Adrenal gland (tissue), 12 donors: ENCODE data around the gene KIFC3. TPM values are rescaled to one million over a fixed set of nuclear protein-coding genes. Genes with fewer than 3 reads are reported as not detected.

Experiments used
- DNase-seq, 7 donors: peaks; one replicate each; pipeline ENCODE4 v3.0.0-alpha.2; 2019 to 2020
- H3K27ac ChIP-seq, 5 donors: fragments of 200-600 bp; sonication (generic) in 4 of 5; 1 replicate in 3 of 5; 2 replicates in 2 of 5; pipeline versions ENCODE4 v1.5.1 to v1.8.0; 2016 to 2020; ENCODE audit warnings: mild to moderate bottlenecking in 1 of 5
- H3K27me3 ChIP-seq: fragments of 200-600 bp; 2 replicates; pipeline ENCODE4 v1.8.0; 2021
- H3K36me3 ChIP-seq, 2 donors: fragments of 200-600 bp; replicated peaks in 1 of 2; 1 replicate in 1 of 2; 2 replicates in 1 of 2; pipeline versions ENCODE4 v1.5.1 to v1.8.0; 2018 to 2022
- H3K4me1 ChIP-seq, 2 donors: fragments of 200-600 bp; replicated peaks in 1 of 2; 1 replicate in 1 of 2; 2 replicates in 1 of 2; pipeline versions ENCODE4 v1.5.1 to v1.8.0; 2018 to 2021
- H3K4me3 ChIP-seq, 4 donors: fragments of 200-600 bp; sonication (generic) in 3 of 4; one replicate each; pipeline ENCODE4 v1.5.1; 2016 to 2018
- H3K9me3 ChIP-seq, 3 donors: fragments of 200-600 bp; sonication (generic) in 1 of 3; replicated peaks in 1 of 3; 1 replicate in 2 of 3; 2 replicates in 1 of 3; pipeline versions ENCODE4 v1.5.1 to v1.8.0; 2016 to 2021
- CTCF ChIP-seq, 6 experiments: fragments of 450-650 bp in 4 of 6; fragments of 200-600 bp in 2 of 6; sonication (generic) in 1 of 6; IDR thresholded peaks; 1 replicate in 5 of 6; 2 replicates in 1 of 6; pipeline versions ENCODE4 v1.5.1 to v1.8.0; 2016 to 2021; ENCODE audit warnings: antibody characterized with exemption in 6 of 6, mild to moderate bottlenecking in 2 of 6, moderate library complexity in 1 of 6
- POLR2A ChIP-seq, 2 donors: fragments of 450-650 bp; IDR thresholded peaks; one replicate each; pipeline ENCODE4 v1.6.1; 2017; ENCODE audit warnings: antibody characterized with exemption in 2 of 2, mild to moderate bottlenecking in 2 of 2, moderate library complexity in 1 of 2
- WGBS, 4 donors: extraction: QIAGEN DNeasy Blood & Tissue Kit in 2 of 4; methylation state at CpG; one replicate each; pipeline versions ENCODE4 v1.1.5 to v1.1.7; 2013 to 2017; 5-methylcytosine and 5-hydroxymethylcytosine counted together
- intact Hi-C, 2 donors: fragments of 100-400 bp; cut with DNase I; formaldehyde crosslinking; loops; one replicate each; pipeline versions ENCODE4 v1.14.1 to v1.15.0; 2022 to 2023
- polyA plus RNA-seq, 3 donors: library from polyadenylated mRNA; stranded (reverse); fragments of 200-250 nt in 2 of 3; fragments of 350-450 nt in 1 of 3; fragmentation: Illumina TruSeq in 1 of 3; extraction: RNeasy Lipid Tissue Mini Kit (QIAGEN cat#74804) in 1 of 3; gene quantifications; one replicate each; pipeline ENCODE4 v1.2.3, GENCODE V29; 2013 to 2014
- total RNA-seq, 9 donors: library from RNA; depleted of rRNA in 4 of 9; stranded (reverse); fragments of >200 nt in 4 of 9; fragments of 120-200 nt in 1 of 9; fragmentation: NEBNext Ultra II Directional in 1 of 9; extraction: Animal tissue kit (Norgen Biotek cat#: 25700) in 1 of 9; gene quantifications; one replicate each; pipeline versions ENCODE4 v1.1.0 to v1.2.4, GENCODE V29; 2013 to 2023
- donor health status: healthy with polysubstance abuse.
- donor health status: Bipolar disorder and iron deficiency.
- donor health status: DM: yes; HTN: yes; CAD: no.
- donor health status: DM: no; HTN: no; CAD: no.
- donor health status: DM: no; HTN: no; CAD: no.
- donor health status: DM: yes; HTN: yes; CAD: no.

The KIFC3 gene
- total and polyA plus RNA-seq, 12 donors, result 15.5 to 130 (median 60.0) TPM

GRCh38 chr16:57762365-57763040, 39.8 kb downstream of the KIFC3 start:
- intact Hi-C loops, result no loop called here
- Histone ChIP-seq H3K9me3 (no peaks in the 10 kb centered on the region), H3K27me3 (no peaks in the 10 kb centered on the region), H3K4me3 (no peak overlapping the region), H3K27ac (no peak overlapping the region), H3K36me3 (peaks cover 0 to 52% of the 10 kb centered on the region in 2 donors), H3K4me1 (peaks cover 6% of the 10 kb centered on the region in 2 donors)
- 75 to 82% (median 79%) methylated on average over 14 to 15 of the region's 15 CpGs for WGBS, 4 donors
- DNase-seq, result no peak
- TF ChIP-seq CTCF (IDR thresholded peaks at IDR 0.05), result no peak
- TF ChIP-seq POLR2A (IDR thresholded peaks at IDR 0.05), result no peak

DNA sequence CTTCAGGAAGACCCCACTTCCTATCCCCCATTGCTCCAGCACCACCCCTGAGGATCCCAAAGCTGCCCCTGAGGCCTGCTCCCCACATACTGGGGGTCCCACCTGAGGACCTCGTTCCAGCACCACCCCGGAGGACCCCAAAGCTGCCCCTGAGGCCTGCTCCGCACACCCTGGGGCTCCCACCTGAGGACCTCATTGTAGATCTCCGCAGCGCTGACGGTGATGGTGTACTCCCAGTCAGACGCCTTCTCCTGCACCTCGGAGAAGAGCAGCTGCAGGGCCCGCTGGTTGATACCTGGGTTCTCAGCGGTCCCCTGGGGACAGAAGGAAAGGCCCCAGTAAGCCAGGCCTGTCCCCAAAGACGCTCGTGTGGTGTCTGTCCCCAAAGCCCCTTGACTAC, 40.3 kb downstream of the KIFC3 start:
- intact Hi-C loops, result no loop called here
- DNase-seq, result no peak
- WGBS, 4 donors, result 93 to 95% (median 94%) methylated on average over 7 to 12 of the region's 12 CpGs
- Histone ChIP-seq H3K9me3 (no peaks in the 10 kb centered on the region), H3K27me3 (no peaks in the 10 kb centered on the region), H3K4me1 (peaks cover 6 to 9% of the 10 kb centered on the region in 2 donors), H3K27ac (no peak overlapping the region), H3K36me3 (peaks cover 0 to 46% of the 10 kb centered on the region in 2 donors), H3K4me3 (no peak overlapping the region)
- no peak for TF ChIP-seq CTCF (IDR thresholded peaks at IDR 0.05)
- no peak for TF ChIP-seq POLR2A (IDR thresholded peaks at IDR 0.05)

DNA sequence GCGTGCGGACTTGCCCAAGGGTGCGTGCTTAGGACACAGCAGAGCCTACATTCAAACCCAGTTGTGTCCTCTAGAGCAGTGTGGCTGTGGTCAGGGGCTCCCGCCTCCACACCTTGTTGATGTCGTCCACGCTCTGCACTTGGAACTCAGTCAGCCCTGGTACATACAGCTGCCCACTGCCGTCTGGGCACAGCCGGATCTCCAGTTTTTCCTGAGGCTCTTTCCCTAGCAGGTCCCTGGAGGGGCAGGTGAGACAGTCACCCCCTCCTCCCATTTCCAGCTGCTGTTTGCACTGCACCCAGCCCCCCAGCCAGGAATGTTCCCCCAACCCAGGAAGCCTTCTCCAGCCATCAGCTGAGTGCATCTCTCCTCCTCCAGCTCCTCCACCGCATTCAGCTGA, 41.0 kb downstream of the KIFC3 start:
- no peak for DNase-seq
- no peak overlapping the region for H3K27ac ChIP-seq
- no peaks in the 10 kb centered on the region for H3K27me3 ChIP-seq
- peaks cover 0 to 40% of the 10 kb centered on the region in 2 donors for H3K36me3 ChIP-seq
- no peaks in the 10 kb centered on the region for H3K9me3 ChIP-seq
- peaks cover 6 to 9% of the 10 kb centered on the region in 2 donors for H3K4me1 ChIP-seq
- intact Hi-C loops, result no loop called here
- no peak overlapping the region for H3K4me3 ChIP-seq
- WGBS, 4 donors, result 78 to 100% (median 84%) methylated on average over 1 to 9 of the region's 9 CpGs
- TF ChIP-seq CTCF (IDR thresholded peaks at IDR 0.05) (no peak), POLR2A (IDR thresholded peaks at IDR 0.05) (no peak)

DNA sequence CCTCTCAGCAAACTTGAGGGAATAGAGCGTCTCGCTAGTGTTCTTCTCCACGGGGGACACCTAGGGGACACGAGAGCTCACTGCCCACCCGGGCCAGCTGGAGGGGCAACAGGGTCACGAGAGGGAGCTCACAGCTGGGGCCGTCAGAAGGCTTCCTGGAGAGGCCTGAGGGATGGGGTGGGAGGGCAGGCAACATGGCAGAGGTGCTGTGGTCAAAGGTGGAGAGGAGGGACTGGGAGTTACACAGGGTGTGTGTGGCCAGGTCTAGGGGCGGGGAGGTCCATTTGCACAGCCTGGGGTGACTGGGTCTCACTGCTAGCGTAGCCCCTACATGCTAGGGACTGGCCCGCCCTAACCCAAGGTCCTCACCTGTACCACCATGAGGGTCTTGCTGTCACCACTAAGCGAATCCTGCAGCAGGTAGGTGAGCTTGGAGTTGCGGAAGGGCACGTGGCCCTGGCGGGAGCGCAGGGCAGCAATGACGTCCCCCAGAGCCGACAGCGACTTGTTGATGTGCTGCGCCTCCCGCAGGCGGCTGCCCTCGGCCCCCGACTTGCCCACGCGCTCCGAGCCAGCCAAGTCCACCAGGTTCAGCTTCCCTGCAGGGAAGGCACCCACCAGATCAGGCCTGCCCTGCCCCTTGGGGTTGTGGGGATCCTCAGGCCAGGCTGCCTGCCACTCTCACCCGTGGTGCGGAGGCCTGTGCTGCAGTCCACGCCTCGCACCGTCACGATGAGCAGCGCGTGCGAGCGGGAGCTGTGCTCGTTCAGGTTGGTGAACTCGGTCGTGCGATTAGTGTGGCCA, 41.7 kb downstream of the KIFC3 start:
- Histone ChIP-seq H3K36me3 (peaks cover 0 to 35% of the 10 kb centered on the region in 2 donors), H3K9me3 (no peaks in the 10 kb centered on the region), H3K27ac (no peak overlapping the region), H3K27me3 (no peaks in the 10 kb centered on the region), H3K4me3 (no peak overlapping the region), H3K4me1 (peaks cover 6 to 9% of the 10 kb centered on the region in 2 donors)
- WGBS, 4 donors, result 87 to 90% (median 88%) methylated on average over 21 to 40 of the region's 40 CpGs
- no peak for TF ChIP-seq CTCF (IDR thresholded peaks at IDR 0.05)
- intact Hi-C loops, result no loop called here
- DNase-seq, result no peak
